ENCODE measurements around the gene CEP120.
"Not testable (repeated sequence)": the region's sequence is repeated elsewhere in the genome, so short reads cannot be mapped to it uniquely, and the experiment has no call there.

The CEP120 gene

GRCh38 chr5:123401320-123401719, 21.9 kb downstream of the CEP120 start:
- Histone ChIP-seq H4K20me1 (no peaks in the 10 kb centered on the region; a peak in 2 of 22 replicates), H3K4me1 (peaks cover 0 to 12% (median 5%) of the 10 kb centered on the region in 10 experiments; a peak in 5 of 20 replicates), H3K27ac (no peak overlapping the region), H3K27me3 (no peaks in the 10 kb centered on the region), H3K36me3 (peaks cover 69 to 97% (median 82%) of the 10 kb centered on the region in 11 experiments), H3K9me3 (replicated peaks in 1 of 11) (no peaks in the 10 kb centered on the region), H3K4me2 (no peak overlapping the region), H3K4me3 (no peak overlapping the region), H3K9ac (no peak overlapping the region)
- TF ChIP-seq Cebpa-rat (IDR thresholded peaks at IDR 0.05) = no peak

GRCh38 chr5:123400870-123401291, 22.3 kb downstream of the CEP120 start:
- not testable (repeated sequence) for H3K27ac ChIP-seq; H3K9ac ChIP-seq; H3K27me3 ChIP-seq; H3K4me2 ChIP-seq; H3K9me3 ChIP-seq (replicated peaks in 1 of 11); H4K20me1 ChIP-seq; H3K4me3 ChIP-seq
- peaks cover 0 to 12% (median 5%) of the 10 kb centered on the region in 10 experiments; a peak in 5 of 20 replicates for H3K4me1 ChIP-seq
- peaks cover 69 to 97% (median 85%) of the 10 kb centered on the region in 11 experiments for H3K36me3 ChIP-seq

DNA sequence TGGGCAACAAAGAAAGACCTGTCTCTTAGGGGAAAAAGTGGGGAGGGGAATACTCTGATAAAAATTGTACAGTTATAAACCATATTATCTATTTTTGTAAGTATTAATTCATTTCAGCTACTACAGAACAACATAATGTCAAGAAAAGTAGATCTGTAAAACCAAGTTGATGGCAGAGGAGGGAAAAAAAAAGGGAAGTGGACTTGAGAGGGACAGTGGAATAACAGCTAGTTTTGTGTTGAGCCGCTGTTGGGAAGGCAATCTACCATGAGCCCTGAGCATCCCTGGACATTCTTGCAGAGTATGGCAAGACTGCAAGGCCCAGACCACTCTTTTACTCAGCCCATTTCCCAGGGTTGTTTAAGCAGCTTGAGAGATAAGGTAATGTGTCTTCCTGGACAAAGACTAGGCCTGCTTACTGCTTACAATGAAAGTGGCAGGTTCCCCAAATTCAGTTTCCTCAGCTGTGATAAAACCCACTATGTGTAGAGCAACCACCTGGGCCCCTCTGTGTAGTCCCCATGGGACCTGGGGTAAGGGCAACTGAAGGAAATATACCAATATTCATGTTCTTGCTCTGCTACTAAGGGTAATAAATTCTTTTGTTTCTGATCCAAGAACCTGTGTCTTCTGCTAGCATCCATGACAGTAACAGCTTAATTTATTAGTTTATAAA, 25.0 kb downstream of the CEP120 start:
- Histone ChIP-seq H3K36me3 (peaks cover 52 to 94% (median 73%) of the 10 kb centered on the region in 11 experiments), H3K4me2 (peak overlapping the region in 2 of 11 experiments; percentile 21 to 23; a peak in 2 of 22 replicates), H3K4me3 (no peak overlapping the region), H3K27me3 (no peaks in the 10 kb centered on the region), H3K9me3 (replicated peaks in 1 of 11) (no peaks in the 10 kb centered on the region), H4K20me1 (no peaks in the 10 kb centered on the region; a peak in 2 of 22 replicates), H3K27ac (no peak overlapping the region), H3K9ac (no peak overlapping the region), H3K4me1 (peaks cover 0 to 12% (median 5%) of the 10 kb centered on the region in 10 experiments; a peak in 5 of 20 replicates)
- no peak for TF ChIP-seq Cebpa-rat (IDR thresholded peaks at IDR 0.05)

GRCh38 chr5:123397538-123397937, 25.7 kb downstream of the CEP120 start:
- Histone ChIP-seq H3K4me1 (peaks cover 0 to 12% (median 5%) of the 10 kb centered on the region in 10 experiments; a peak in 5 of 20 replicates), H3K9ac (no peak overlapping the region), H3K9me3 (replicated peaks in 1 of 11) (no peaks in the 10 kb centered on the region), H3K27ac (no peak overlapping the region), H3K4me2 (no peak overlapping the region), H3K27me3 (no peaks in the 10 kb centered on the region), H4K20me1 (no peaks in the 10 kb centered on the region; a peak in 2 of 22 replicates), H3K36me3 (peaks cover 52 to 94% (median 73%) of the 10 kb centered on the region in 11 experiments), H3K4me3 (no peak overlapping the region)
- no peak for TF ChIP-seq Cebpa-rat (IDR thresholded peaks at IDR 0.05)

DNA sequence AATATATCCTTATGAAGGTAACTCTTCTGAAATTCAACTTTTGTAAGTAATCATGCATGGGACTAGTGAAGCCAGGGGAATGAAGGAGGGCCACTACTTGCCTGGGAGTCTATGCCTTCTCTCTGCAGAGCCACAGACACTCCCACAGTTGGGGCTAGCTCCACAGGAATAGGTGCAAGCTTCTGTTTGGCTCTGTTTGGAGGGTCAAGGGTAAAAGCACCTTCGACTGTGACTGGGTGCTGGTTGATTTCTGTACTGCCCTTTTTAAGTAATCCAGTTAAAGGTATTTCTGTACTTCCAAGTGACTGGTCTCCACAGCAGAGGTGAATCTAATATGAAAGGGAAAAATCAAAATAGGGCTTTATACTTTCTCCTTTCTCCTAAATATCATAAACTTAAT, 32.2 kb downstream of the CEP120 start:
- Histone ChIP-seq H3K27me3 (no peaks in the 10 kb centered on the region), H3K27ac (no peak overlapping the region), H3K4me1 (no peaks in the 10 kb centered on the region), H3K9me3 (replicated peaks in 1 of 11) (no peaks in the 10 kb centered on the region), H3K4me3 (no peak overlapping the region), H3K36me3 (peaks cover 47 to 95% (median 72%) of the 10 kb centered on the region in 11 experiments), H3K9ac (no peak overlapping the region), H4K20me1 (no peaks in the 10 kb centered on the region), H3K4me2 (no peak overlapping the region)
- TF ChIP-seq Cebpa-rat (IDR thresholded peaks at IDR 0.05) = no peak

- no peak overlapping the region for H3K4me2 ChIP-seq
- H3K9ac ChIP-seq = no peak overlapping the region
- no peaks in the 10 kb centered on the region for H3K9me3 ChIP-seq (replicated peaks in 1 of 11)
- no peaks in the 10 kb centered on the region for H3K4me1 ChIP-seq
- no peak overlapping the region for H3K4me3 ChIP-seq
- no peak overlapping the region for H3K27ac ChIP-seq
- no peaks in the 10 kb centered on the region for H4K20me1 ChIP-seq
- no peak for TF ChIP-seq Cebpa-rat (IDR thresholded peaks at IDR 0.05)
- no peaks in the 10 kb centered on the region for H3K27me3 ChIP-seq
- H3K36me3 ChIP-seq = peaks cover 59 to 96% (median 78%) of the 10 kb centered on the region in 11 experiments
Measured at GRCh38 chr5:123389794-123390193, 33.4 kb downstream of the CEP120 start.

GRCh38 chr5:123387313-123387712, 35.9 kb downstream of the CEP120 start:
- Histone ChIP-seq H3K36me3 (peaks cover 61 to 97% (median 75%) of the 10 kb centered on the region in 11 experiments), H3K4me1 (no peaks in the 10 kb centered on the region)

DNA sequence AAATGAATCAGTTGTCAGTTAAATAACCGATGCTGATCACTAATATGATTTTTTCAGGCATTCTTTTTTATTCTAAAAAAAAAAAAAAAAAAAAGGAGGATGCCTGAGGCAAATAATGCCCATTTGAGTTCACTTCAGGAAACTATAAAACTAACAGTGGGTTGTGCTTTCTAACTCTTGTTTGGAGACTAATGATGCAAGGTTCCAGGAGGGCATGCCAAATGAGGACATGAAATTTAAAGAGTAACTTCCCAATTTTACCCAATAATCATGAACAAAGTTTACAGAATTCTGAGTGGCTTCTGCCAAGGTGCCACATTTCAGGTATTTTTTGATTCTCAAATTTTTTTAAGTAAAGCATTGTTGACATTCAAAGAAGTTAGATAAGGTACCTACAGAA, 41.0 kb downstream of the CEP120 start:
- H3K36me3 ChIP-seq = peaks cover 69 to 99% (median 88%) of the 10 kb centered on the region in 11 experiments
- H3K27ac ChIP-seq = no peak overlapping the region
- H3K4me1 ChIP-seq = no peaks in the 10 kb centered on the region
- no peak for TF ChIP-seq Cebpa-rat (IDR thresholded peaks at IDR 0.05)
- H3K4me2 ChIP-seq = no peak overlapping the region
- H3K9me3 ChIP-seq (replicated peaks in 1 of 11) = no peaks in the 10 kb centered on the region
- H4K20me1 ChIP-seq = no peaks in the 10 kb centered on the region
- H3K9ac ChIP-seq = no peak overlapping the region
- no peak overlapping the region for H3K4me3 ChIP-seq
- H3K27me3 ChIP-seq = no peaks in the 10 kb centered on the region

More at GRCh38 chr5:123387313-123387712, 35.9 kb downstream of the CEP120 start:
- H3K27me3 ChIP-seq = no peaks in the 10 kb centered on the region
- no peak overlapping the region for H3K4me3 ChIP-seq
- H3K9me3 ChIP-seq (replicated peaks in 1 of 11) = no peaks in the 10 kb centered on the region
- H3K27ac ChIP-seq = no peak overlapping the region
- H3K9ac ChIP-seq = no peak overlapping the region
- TF ChIP-seq Cebpa-rat (IDR thresholded peaks at IDR 0.05) = no peak
- H4K20me1 ChIP-seq = no peaks in the 10 kb centered on the region
- H3K4me2 ChIP-seq = no peak overlapping the region

DNA sequence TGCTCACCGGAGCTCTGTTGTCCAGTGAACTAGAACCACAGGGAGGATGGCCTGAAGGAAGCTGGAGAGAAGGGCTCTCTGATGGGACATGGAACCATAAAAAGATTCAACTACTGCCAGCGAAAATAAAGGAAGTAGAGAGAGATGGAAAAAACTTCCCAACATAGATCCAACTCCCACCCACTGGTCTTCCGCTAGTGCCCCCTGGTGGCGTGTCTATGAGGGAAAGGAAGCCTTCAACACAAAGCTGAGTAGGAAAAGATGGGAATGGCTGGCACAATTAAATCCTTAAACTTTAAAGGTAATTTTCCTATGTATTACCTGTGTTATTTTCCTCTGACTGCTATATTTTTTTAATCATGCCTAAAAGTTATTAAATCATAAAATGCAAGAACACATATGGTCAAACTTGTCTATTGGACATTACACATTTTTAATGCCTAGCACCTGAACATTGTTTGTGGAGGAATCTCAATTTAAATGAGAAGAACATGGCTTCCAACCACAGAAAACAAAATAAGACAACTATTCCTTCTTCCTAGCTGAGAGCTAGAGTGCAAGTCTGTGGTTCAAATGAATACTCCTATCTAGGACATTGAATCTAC, 51.5 kb downstream of the CEP120 start:
- H3K9me3 ChIP-seq (replicated peaks in 1 of 11) = no peaks in the 10 kb centered on the region
- H4K20me1 ChIP-seq = no peaks in the 10 kb centered on the region
- no peak overlapping the region for H3K4me2 ChIP-seq
- H3K27me3 ChIP-seq = no peaks in the 10 kb centered on the region
- no peak for TF ChIP-seq Cebpa-rat (IDR thresholded peaks at IDR 0.05)
- no peak overlapping the region for H3K9ac ChIP-seq
- H3K4me1 ChIP-seq = no peaks in the 10 kb centered on the region
- peaks cover 48 to 86% (median 65%) of the 10 kb centered on the region in 11 experiments for H3K36me3 ChIP-seq
- no peak overlapping the region for H3K27ac ChIP-seq
- no peak overlapping the region for H3K4me3 ChIP-seq

Measured in BLaER1 treated with 17β-estradiol and CSF1 and Interleukin-3, amounts not matched to agents 10 nM and 100 nM (cell line).